Erythroblast (primary cell): ENCODE results near the gene PPCS.

Source experiments
- GATA1 ChIP-seq: IDR thresholded peaks from 2 replicates; pipeline ENCODE4 v1.6.1; 2011; ENCODE audit warnings: low read depth, mild to moderate bottlenecking, control low read depth, low read length, moderate library complexity
- POLR2A ChIP-seq: IDR thresholded peaks from 2 replicates; pipeline ENCODE4 v1.6.1; 2011; ENCODE audit warnings: mild to moderate bottlenecking, low read length

- TF ChIP-seq POLR2A: no peak
- TF ChIP-seq GATA1: no peak
Observed at GRCh38 chr1:42477775-42478174, 21.4 kb downstream of the PPCS start.
